K562 treated with DMSO at 1 percent for 12 hours (cell line): ENCODE data around the gene ZSCAN5B. TPM values are rescaled to one million over a fixed set of nuclear protein-coding genes. Genes with fewer than 3 reads are reported as not detected.

Source experiments
- total RNA-seq: library from RNA; unstranded; fragments of 300-600 nt; gene quantifications from 2 replicates; pipeline ENCODE4 v1.2.3, GENCODE V29; 2022; ENCODE audit not compliant: insufficient read depth

The ZSCAN5B gene
- not detected in 2 replicates for total RNA-seq

GRCh38 chr19:56197646-56198045 lies at the start of gene ZSCAN5B:
Gene ZSCAN5B (minus strand): TSS chr19:56197783. CDS start chr19:56193052, 4,731 bp downstream.

GRCh38 chr19:56201973-56202372 lies 4.4 kb upstream of the ZSCAN5B start, which contains the start of gene ZSCAN5C:
Gene ZSCAN5C (plus strand): TSS chr19:56202273. CDS start chr19:56205914, 3,641 bp downstream.

DNA sequence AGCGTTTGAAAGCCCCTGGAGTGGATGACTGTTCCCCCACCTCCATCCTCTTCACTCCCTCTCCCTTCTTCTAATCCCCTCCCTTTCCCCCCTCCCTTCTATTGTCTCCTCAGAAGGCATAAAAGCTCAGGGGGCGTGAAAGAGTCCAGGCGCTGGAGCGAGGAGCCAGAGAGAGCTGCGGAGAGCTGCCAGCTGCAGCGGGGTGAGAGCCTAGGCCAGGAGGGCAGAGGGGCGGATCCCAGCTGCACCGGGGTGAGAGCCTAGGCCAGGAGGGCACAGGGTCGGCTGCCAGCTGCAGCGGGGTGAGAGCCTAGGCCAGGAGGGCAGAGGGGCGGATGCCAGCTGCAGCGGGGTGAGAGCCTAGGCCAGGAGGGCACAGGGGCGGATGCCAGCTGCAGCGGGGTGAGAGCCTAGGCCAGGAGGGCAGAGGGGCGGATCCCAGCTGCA lies 21.7 kb downstream of the ZSCAN5B start, which contains the start of gene GALP:
TSS of gene GALP (plus strand) at position 148 of the 447 bp plus-strand sequence. CDS start 1,101 bp downstream, outside the sequence.

DNA sequence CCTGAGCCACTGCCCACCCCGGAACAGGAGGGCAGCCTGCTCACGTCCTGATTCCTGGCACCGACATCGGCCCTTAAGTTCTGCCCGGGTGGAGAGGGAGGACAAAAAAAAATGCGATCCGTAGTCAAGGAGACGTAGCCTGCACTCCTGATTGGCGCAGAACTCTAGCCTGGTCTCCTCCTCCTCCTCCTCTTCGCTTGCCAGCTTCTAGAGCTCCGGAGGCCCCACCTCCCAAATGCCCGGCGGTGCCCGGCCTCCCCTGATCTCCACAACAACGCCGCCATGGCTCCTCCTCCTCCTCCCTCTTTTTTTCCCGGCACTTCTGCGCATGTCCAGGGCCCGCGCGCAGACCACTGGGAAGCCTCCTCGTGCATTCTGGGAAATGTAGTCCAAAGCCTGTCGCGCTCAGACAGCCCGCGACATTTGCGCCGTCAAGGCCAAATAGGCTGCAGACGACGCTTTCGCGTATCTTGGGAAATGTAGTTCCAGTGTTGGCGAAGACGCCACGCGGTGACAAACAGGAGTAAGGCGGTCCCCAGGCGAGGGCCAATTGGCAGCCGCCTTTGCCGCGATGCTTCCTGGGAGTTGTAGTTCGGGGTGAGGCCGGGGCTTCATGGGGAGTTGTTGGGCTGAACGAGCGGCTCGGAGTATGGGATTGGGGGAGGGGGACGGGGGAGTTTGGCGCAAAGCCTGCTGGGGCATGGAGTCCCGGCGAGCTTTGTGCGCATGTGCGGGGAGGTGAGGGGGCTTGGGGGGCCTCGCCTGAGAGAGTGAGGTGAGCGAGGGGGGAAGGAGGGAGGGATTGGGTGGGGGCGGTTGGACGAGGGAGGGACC lies 56.8 kb downstream of the ZSCAN5B start, which contains the start of gene ZNF444:
TSS of gene ZNF444 (plus strand) at position 705 of the 834 bp plus-strand sequence. CDS start 5,625 bp downstream, outside the sequence.

Other genes with a start within 250 kb of the ZSCAN5B start
- not detected in 2 replicates for gene NLRP8, start 250.0 kb downstream of the ZSCAN5B start, total RNA-seq
- gene NLRP5, start 211.0 kb downstream of the ZSCAN5B start, total RNA-seq = 1.3 TPM in 1 of 2 replicates, not detected in the other
- gene ZNF787, start 76.5 kb downstream of the ZSCAN5B start, total RNA-seq = 35.0 and 47.2 TPM in 2 replicates
- 28.0 and 46.0 TPM in 2 replicates for gene ZNF444, start 56.5 kb downstream of the ZSCAN5B start, total RNA-seq
- gene GALP, start 21.8 kb downstream of the ZSCAN5B start, total RNA-seq = not detected in 2 replicates
- gene ZSCAN5C, start 4.5 kb upstream of the ZSCAN5B start, total RNA-seq = not detected in 2 replicates
- gene EDDM13, start 75.0 kb upstream of the ZSCAN5B start, total RNA-seq = not detected in 2 replicates
- gene ZSCAN5A, start 117.1 kb upstream of the ZSCAN5B start, total RNA-seq = 4.2 and 6.3 TPM in 2 replicates
- gene ZNF582, start 195.8 kb upstream of the ZSCAN5B start, total RNA-seq = 0.74 and 1.8 TPM in 2 replicates
- 1.6 and 1.8 TPM in 2 replicates for gene ZNF583, start 206.5 kb upstream of the ZSCAN5B start, total RNA-seq